HCT116 (cell line): Measurements from ENCODE around the gene TSPAN5. TPM values are rescaled to one million over a fixed set of nuclear protein-coding genes. Genes with fewer than 3 reads are reported as not detected.

ENCODE experiments used
- ATAC-seq: fragments of 200-7000 bp; cut with Tn5 transposase; 2 replicates; pipeline ENCODE4 v1.9.1; 2020; ENCODE audit warnings: mild to moderate bottlenecking, moderate library complexity
- BruUV-seq: library from RNA; stranded (reverse); fragments of 400-500 nt; replicated peaks from 2 replicates; lab custom pipeline; 2021; lab: Mats Ljungman, UMichigan
- CTCF ChIA-PET: fragments of 300-600 bp; sonication (Branson Sonifier 250); formaldehyde crosslinking; loops from one replicate; lab custom pipeline; 2021; ENCODE audit warnings: antibody characterized with exemption; lab: Charles Lee
- POLR2A ChIA-PET: fragments of 300-600, 350-600 bp; sonication (Branson Sonifier 250); formaldehyde crosslinking; loops from one replicate; lab custom pipeline; 2021; ENCODE audit warnings: antibody characterized with exemption; lab: Charles Lee
- RAD21 ChIA-PET, 2 experiments: fragments of 300-600 bp; sonication (Branson Sonifier 250); formaldehyde crosslinking; loops; one replicate each; lab custom pipeline; 2023; ENCODE audit warnings: low total read pairs in 2 of 2; ENCODE audit not compliant: uncharacterized antibody in 2 of 2, unreplicated experiment in 2 of 2, low non-redundant PET in 1 of 2; lab: Charles Lee
- DNase-seq: peaks from one replicate; pipeline ENCODE4 v3.0.0-alpha.2; 2010; ENCODE audit warnings: low read depth, low spot score
- H2AFZ ChIP-seq: fragments of 200-600 bp; shearing (Covaris generic), sonication (generic); 2 replicates; pipeline ENCODE4 v1.6.1; 2017; ENCODE audit warnings: low read depth, mixed run types, mixed read lengths, antibody characterized with exemption, low read length; ENCODE audit not compliant: poor library complexity, severe bottlenecking
- H3K27ac ChIP-seq: 2 replicates; pipeline ENCODE4 v1.5.1; 2012; ENCODE audit warnings: low read depth, low read length
- H3K27me3 ChIP-seq: fragments of 200-600 bp; sonication (generic); 2 replicates; pipeline ENCODE4 v1.6.1; 2016; ENCODE audit warnings: mixed run types, low read length, mixed read lengths; ENCODE audit not compliant: insufficient read depth
- H3K36me3 ChIP-seq, 2 experiments: fragments of 200-500 bp in 1 of 2; fragments of 200-600 bp in 1 of 2; sonication (Bioruptor generic) in 1 of 2; sonication (generic) in 1 of 2; 2 replicates each; pipeline versions ENCODE4 v1.5.1 to v1.6.1; 2014 to 2016; ENCODE audit warnings: low read length in 2 of 2, inconsistent platforms in 1 of 2, mixed read lengths in 1 of 2, mixed run types in 1 of 2; ENCODE audit not compliant: insufficient read depth in 2 of 2, control insufficient read depth in 1 of 2
- H3K4me1 ChIP-seq, 2 experiments: fragments of 200-600 bp in 1 of 2; sonication (generic) in 1 of 2; 2 replicates each; pipeline versions ENCODE4 v1.5.1 to v1.6.1; 2012 to 2017; ENCODE audit warnings: low read length in 2 of 2, inconsistent platforms in 1 of 2, mild to moderate bottlenecking in 1 of 2, mixed read lengths in 1 of 2, mixed run types in 1 of 2, moderate library complexity in 1 of 2; ENCODE audit not compliant: insufficient read depth in 2 of 2, control insufficient read depth in 1 of 2
- H3K4me2 ChIP-seq: fragments of 200-600 bp; sonication (generic); 2 replicates; pipeline ENCODE4 v1.6.1; 2017; ENCODE audit warnings: mixed run types, low read length, mixed read lengths
- H3K4me3 ChIP-seq, 2 experiments: fragments of 200-600 bp in 1 of 2; sonication (generic) in 1 of 2; replicated peaks in 1 of 2; 2 replicates each; pipeline ENCODE4 v1.5.1; 2011 to 2016; ENCODE audit warnings: low read length in 2 of 2, control low read depth in 1 of 2, low read depth in 1 of 2, mild to moderate bottlenecking in 1 of 2, mixed read lengths in 1 of 2, mixed run types in 1 of 2
- H3K79me2 ChIP-seq: fragments of 200-600 bp; sonication (generic); 2 replicates; pipeline ENCODE4 v1.6.1; 2017; ENCODE audit warnings: mild to moderate bottlenecking, mixed run types, low read length, moderate library complexity, mixed read lengths; ENCODE audit not compliant: insufficient read depth
- H3K9ac ChIP-seq: fragments of 200-600 bp; sonication (generic); 2 replicates; pipeline ENCODE4 v1.6.1; 2016; ENCODE audit warnings: low read length, mixed read lengths
- H3K9me2 ChIP-seq: fragments of 200-600 bp; sonication (generic), shearing (Covaris generic); 2 replicates; pipeline ENCODE4 v1.6.1; 2017; ENCODE audit warnings: mixed run types, mild to moderate bottlenecking, moderate library complexity; ENCODE audit not compliant: insufficient read depth
- H3K9me3 ChIP-seq, 2 experiments: fragments of 200-500 bp in 1 of 2; fragments of 200-600 bp in 1 of 2; sonication (Bioruptor generic) in 1 of 2; sonication (generic) in 1 of 2; 2 replicates each; pipeline ENCODE4 v1.6.1; 2014 to 2017; ENCODE audit warnings: low read length in 2 of 2, mixed read lengths in 2 of 2, inconsistent platforms in 1 of 2, low read depth in 1 of 2, mild to moderate bottlenecking in 1 of 2, mixed run types in 1 of 2, moderate library complexity in 1 of 2; ENCODE audit not compliant: control insufficient read depth in 1 of 2, insufficient read depth in 1 of 2
- H4K20me1 ChIP-seq: fragments of 200-600 bp; sonication (generic), shearing (Covaris generic); 2 replicates; pipeline ENCODE4 v1.6.1; 2017; ENCODE audit warnings: mixed run types, mild to moderate bottlenecking, moderate library complexity; ENCODE audit not compliant: insufficient read depth
- EZH2 ChIP-seq: fragments of 200-600 bp; sonication (generic); IDR thresholded peaks from 2 replicates; pipeline ENCODE4 v1.6.1; 2017; ENCODE audit warnings: antibody characterized with exemption, mixed run types
- FOSL1 ChIP-seq: IDR thresholded peaks from 2 replicates; pipeline ENCODE4 v1.6.1; 2012; ENCODE audit warnings: low read depth
- RAD21 ChIP-seq: IDR thresholded peaks from 2 replicates; pipeline ENCODE4 v1.6.1; 2012; ENCODE audit warnings: low read depth, mild to moderate bottlenecking
- TCF7L2 ChIP-seq: IDR thresholded peaks from 2 replicates; pipeline ENCODE4 v1.7.0; 2011; ENCODE audit warnings: borderline replicate concordance, inconsistent platforms; ENCODE audit not compliant: insufficient read depth, insufficient read length; ENCODE audit errors: extremely low read depth
- YY1 ChIP-seq: IDR thresholded peaks from 2 replicates; pipeline ENCODE4 v1.6.1; 2011; ENCODE audit warnings: low read length, low read depth, moderate library complexity, mild to moderate bottlenecking; ENCODE audit not compliant: insufficient replicate concordance; ENCODE audit errors: extremely low read depth
- ZFX ChIP-seq: fragments of 450-650 bp; IDR thresholded peaks from 2 replicates; pipeline ENCODE4 v1.6.1; 2017
- intact Hi-C: fragments of 100-400 bp; cut with micrococcal nuclease; formaldehyde crosslinking; loops from 2 replicates; pipeline ENCODE4 v1.10.0; 2022
- total RNA-seq: library from RNA; stranded (reverse); gene quantifications from one replicate; pipeline ENCODE4 v1.2.1, GENCODE V29; 2021; ENCODE audit not compliant: unreplicated experiment
- TF ChIP-seq, protein P1 (sequence below): IDR thresholded peaks from 2 replicates; pipeline ENCODE4 v1.6.1; 2012; ENCODE audit warnings: low read depth

The TSPAN5 gene
- total RNA-seq, 1 experiment from 2014 or later, result 56.8 TPM

GRCh38 chr4:98662055-98662453, 3.6 kb upstream of the TSPAN5 start:
- no peak overlapping the region for H3K9ac ChIP-seq
- H4K20me1 ChIP-seq, result no peaks in the 10 kb centered on the region
- no peak for DNase-seq
- H3K4me1 ChIP-seq, result peaks cover 42 to 51% of the 10 kb centered on the region in 2 experiments
- intact Hi-C loops, result no loop called here
- no TSS peak for BruUV-seq
- no peaks in the 10 kb centered on the region for H3K27me3 ChIP-seq
- ChIA-PET CTCF (interaction anchor here (1.0 to 1.1 kb wide), 2 partner anchors 80 to 394 kb away, joined by 3 read pairs; no protein-coding TSS in a partner anchor), RAD21 (no interaction called here), POLR2A (interaction anchor here (0.9 to 1.1 kb wide), 2 partner anchors 14 to 20 kb away, joined by 3 to 4 read pairs; no protein-coding TSS in a partner anchor)
- peak overlapping the region; percentile 88 for H3K4me2 ChIP-seq
- TF ChIP-seq FOSL1 (no peak), TCF7L2 (no peak), ZFX (no peak), RAD21 (no peak), YY1 (no peak), EZH2 (no peak)
- TF ChIP-seq, protein P1, sequence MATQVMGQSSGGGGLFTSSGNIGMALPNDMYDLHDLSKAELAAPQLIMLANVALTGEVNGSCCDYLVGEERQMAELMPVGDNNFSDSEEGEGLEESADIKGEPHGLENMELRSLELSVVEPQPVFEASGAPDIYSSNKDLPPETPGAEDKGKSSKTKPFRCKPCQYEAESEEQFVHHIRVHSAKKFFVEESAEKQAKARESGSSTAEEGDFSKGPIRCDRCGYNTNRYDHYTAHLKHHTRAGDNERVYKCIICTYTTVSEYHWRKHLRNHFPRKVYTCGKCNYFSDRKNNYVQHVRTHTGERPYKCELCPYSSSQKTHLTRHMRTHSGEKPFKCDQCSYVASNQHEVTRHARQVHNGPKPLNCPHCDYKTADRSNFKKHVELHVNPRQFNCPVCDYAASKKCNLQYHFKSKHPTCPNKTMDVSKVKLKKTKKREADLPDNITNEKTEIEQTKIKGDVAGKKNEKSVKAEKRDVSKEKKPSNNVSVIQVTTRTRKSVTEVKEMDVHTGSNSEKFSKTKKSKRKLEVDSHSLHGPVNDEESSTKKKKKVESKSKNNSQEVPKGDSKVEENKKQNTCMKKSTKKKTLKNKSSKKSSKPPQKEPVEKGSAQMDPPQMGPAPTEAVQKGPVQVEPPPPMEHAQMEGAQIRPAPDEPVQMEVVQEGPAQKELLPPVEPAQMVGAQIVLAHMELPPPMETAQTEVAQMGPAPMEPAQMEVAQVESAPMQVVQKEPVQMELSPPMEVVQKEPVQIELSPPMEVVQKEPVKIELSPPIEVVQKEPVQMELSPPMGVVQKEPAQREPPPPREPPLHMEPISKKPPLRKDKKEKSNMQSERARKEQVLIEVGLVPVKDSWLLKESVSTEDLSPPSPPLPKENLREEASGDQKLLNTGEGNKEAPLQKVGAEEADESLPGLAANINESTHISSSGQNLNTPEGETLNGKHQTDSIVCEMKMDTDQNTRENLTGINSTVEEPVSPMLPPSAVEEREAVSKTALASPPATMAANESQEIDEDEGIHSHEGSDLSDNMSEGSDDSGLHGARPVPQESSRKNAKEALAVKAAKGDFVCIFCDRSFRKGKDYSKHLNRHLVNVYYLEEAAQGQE, result no peak
- no peaks in the 10 kb centered on the region for H3K9me2 ChIP-seq
- no peak for ATAC-seq
- no peaks in the 10 kb centered on the region for H3K36me3 ChIP-seq
- peak overlapping the region; percentile 68; the same call in 1 of the 2 replicates for H3K27ac ChIP-seq
- H3K9me3 ChIP-seq, result peaks cover 0 to 13% of the 10 kb centered on the region in 2 experiments; a peak in 1 of 4 replicates
- H2AFZ ChIP-seq, result no peak overlapping the region
- H3K79me2 ChIP-seq, result peaks cover 23% of the 10 kb centered on the region
- H3K4me3 ChIP-seq, result no peak overlapping the region; a peak in 1 of 4 replicates
